GM12878 (cell line): ENCODE data around the gene ABCA13. TPM values are rescaled to one million over a fixed set of nuclear protein-coding genes. Genes with fewer than 3 reads are reported as not detected.

Experiments
- ATAC-seq: fragments of 200-7000 bp; cut with Tn5 transposase; 3 replicates; pipeline ENCODE4 v1.9.1; 2020; ENCODE audit warnings: mild to moderate bottlenecking, moderate library complexity
- BruUV-seq: library from RNA; stranded (reverse); fragments of 400-500 nt; replicated peaks from 2 replicates; lab custom pipeline; 2021; lab: Mats Ljungman, UMichigan
- CTCF ChIA-PET: fragments of 300-600 bp; sonication (Branson Sonifier 250); formaldehyde crosslinking; extraction: SDS; loops from one replicate; lab custom pipeline; 2021; ENCODE audit warnings: inconsistent platforms; lab: Yijun Ruan, JAX
- POLR2A ChIA-PET: fragments of 350-600 bp; formaldehyde crosslinking; extraction: SDS; loops from one replicate; lab custom pipeline; 2021; ENCODE audit warnings: inconsistent platforms; lab: Charles Lee
- RAD21 ChIA-PET: fragments of 300-600 bp; sonication (Branson Sonifier 250); formaldehyde crosslinking; loops from one replicate; lab custom pipeline; 2023; ENCODE audit warnings: antibody characterized with exemption; ENCODE audit not compliant: unreplicated experiment; lab: Charles Lee
- SMC1A ChIA-PET: fragments of 300-600 bp; sonication (Branson Sonifier 250); formaldehyde crosslinking; loops from one replicate; lab custom pipeline; 2023; ENCODE audit not compliant: unreplicated experiment, uncharacterized antibody; lab: Charles Lee
- DNase-seq: peaks from one replicate; pipeline ENCODE4 v3.0.0-alpha.2; 2011; ENCODE audit warnings: low read depth, low spot score
- FAIRE-seq: peaks from 3 replicates; lab custom pipeline; 2011; peaks lifted over from hg19 to GRCh38; lab: Jason Lieb, UNC
- H2AFZ ChIP-seq: 2 replicates; pipeline ENCODE4 v1.6.0; 2011; ENCODE audit warnings: low read depth, low read length, control low read depth; ENCODE audit not compliant: control insufficient read depth
- H3K27ac ChIP-seq: 2 replicates; pipeline ENCODE4 v1.5.1; 2011; ENCODE audit warnings: control low read depth; ENCODE audit not compliant: control insufficient read depth, insufficient read depth
- H3K27me3 ChIP-seq, 2 experiments: replicated peaks in 1 of 2; 2 replicates each; pipeline versions ENCODE4 v1.6.0 to v1.6.1; 2011; ENCODE audit warnings: low read length in 1 of 2; ENCODE audit not compliant: control insufficient read depth in 2 of 2, insufficient read depth in 2 of 2
- H3K36me3 ChIP-seq, 2 experiments: 2 replicates each; pipeline ENCODE4 v1.5.1; 2011; ENCODE audit warnings: low read length in 1 of 2; ENCODE audit not compliant: control insufficient read depth in 2 of 2, insufficient read depth in 2 of 2
- H3K4me1 ChIP-seq: 2 replicates; pipeline ENCODE4 v1.6.1; 2011; ENCODE audit warnings: mild to moderate bottlenecking, low read length, moderate library complexity, mixed read lengths; ENCODE audit not compliant: control insufficient read depth, insufficient read depth
- H3K4me2 ChIP-seq: 2 replicates; pipeline ENCODE4 v1.6.0; 2011; ENCODE audit warnings: control low read depth; ENCODE audit not compliant: control insufficient read depth, insufficient read depth
- H3K4me3 ChIP-seq: fragments of 200-600 bp; sonication (generic); 2 replicates; pipeline ENCODE4 v1.5.1; 2016
- H3K79me2 ChIP-seq: 2 replicates; pipeline ENCODE4 v1.6.0; 2011; ENCODE audit warnings: low read length; ENCODE audit not compliant: control insufficient read depth, insufficient read depth
- H3K9ac ChIP-seq: 2 replicates; pipeline ENCODE4 v1.8.0; 2011; ENCODE audit warnings: low read length, control low read depth, mixed read lengths; ENCODE audit not compliant: control insufficient read depth, insufficient read depth
- H3K9me3 ChIP-seq: replicated peaks from 3 replicates; pipeline ENCODE4 v1.5.1; 2011; ENCODE audit warnings: mild to moderate bottlenecking, low read length; ENCODE audit not compliant: control insufficient read depth, insufficient read depth
- H4K20me1 ChIP-seq: 2 replicates; pipeline ENCODE4 v1.6.0; 2011; ENCODE audit not compliant: control insufficient read depth, insufficient read depth
- ESRRA ChIP-seq: IDR thresholded peaks from 2 replicates; pipeline ENCODE4 v1.6.1; 2012; ENCODE audit warnings: mild to moderate bottlenecking, low read length, improper control_type of control experiment
- MYB ChIP-seq: fragments of 150-350 bp; IDR thresholded peaks from 2 replicates; pipeline ENCODE4 v1.6.1; 2014; ENCODE audit warnings: mild to moderate bottlenecking, low read depth, low read length, borderline replicate concordance
- NFXL1 ChIP-seq: fragments of 450-650 bp; IDR thresholded peaks from 2 replicates; pipeline ENCODE4 v1.6.1; 2017; ENCODE audit warnings: antibody characterized with exemption, mild to moderate bottlenecking, borderline replicate concordance
- POLR2AphosphoS5 ChIP-seq: IDR thresholded peaks from 2 replicates; pipeline ENCODE4 v1.6.1; 2011; ENCODE audit warnings: mild to moderate bottlenecking, low read length, inconsistent platforms
- RELA ChIP-seq: fragments of 450-650 bp; IDR thresholded peaks from 2 replicates; pipeline ENCODE4 v1.8.0; 2014; ENCODE audit warnings: borderline replicate concordance; ENCODE audit not compliant: partially characterized antibody
- SMAD1 ChIP-seq: fragments of 450-650 bp; IDR thresholded peaks from 2 replicates; pipeline ENCODE4 v1.6.1; 2018; ENCODE audit warnings: mild to moderate bottlenecking, low read depth; ENCODE audit not compliant: partially characterized antibody
- SREBF1 ChIP-seq: IDR thresholded peaks from 2 replicates; pipeline ENCODE4 v1.6.1; 2012; ENCODE audit warnings: mild to moderate bottlenecking, low read length
- TCF12 ChIP-seq: IDR thresholded peaks from 2 replicates; pipeline ENCODE4 v1.6.1; 2011; ENCODE audit warnings: low read depth, mild to moderate bottlenecking, low read length
- TCF3 ChIP-seq: IDR thresholded peaks from 2 replicates; pipeline ENCODE4 v1.6.1; 2012; ENCODE audit warnings: low read depth, mild to moderate bottlenecking, low read length, borderline replicate concordance; ENCODE audit not compliant: insufficient read depth
- TCF7 ChIP-seq: IDR thresholded peaks from 2 replicates; pipeline ENCODE4 v1.6.1; 2014; ENCODE audit warnings: antibody characterized with exemption, borderline replicate concordance
- WGBS: methylation state at CpG from one replicate; pipeline ENCODE4 v1.1.6; 2016; ENCODE audit warnings: low lambda C conversion rate; ENCODE audit not compliant: insufficient replicate concordance, insufficient coverage; ENCODE audit errors: missing lambda C conversion rate; 5-methylcytosine and 5-hydroxymethylcytosine counted together
- in situ Hi-C: fragments of 300-500 bp; cut with MboI; formaldehyde crosslinking; loops from 9 replicates; pipeline ENCODE4 v1.14.3; 2018; ENCODE audit warnings: mixed read lengths
- intact Hi-C: fragments of 100-400 bp; cut with micrococcal nuclease; formaldehyde crosslinking; loops from one replicate; pipeline ENCODE4 v1.14.2; 2022; ENCODE audit not compliant: unreplicated experiment
- polyA plus RNA-seq, 11 experiments: library from polyadenylated mRNA; depleted of rRNA in 4 of 11; unstranded in 6 of 11; stranded (reverse) in 5 of 11; fragments of >200 nt; fragmentation: Nextera tagmentation in 4 of 11; fragmentation: Illumina TruSeq in 1 of 11; extraction: Ambion mirVana in 4 of 11; extraction: Trizol in 1 of 11; gene quantifications; 1 replicate in 1 of 11; 2 replicates in 10 of 11; pipeline versions ENCODE4 v1.2.1 to v1.2.3, GENCODE V29; 2011 to 2016; ENCODE audit warnings: inconsistent platforms in 2 of 11, missing spikeins in 2 of 11, low read depth in 1 of 11
- total RNA-seq, 4 experiments: library from RNA; depleted of rRNA in 3 of 4; stranded (reverse); fragments of >200 nt in 3 of 4; fragmentation: Illumina TruSeq in 1 of 4; extraction: Trizol in 1 of 4; gene quantifications; 2 replicates each; pipeline versions ENCODE4 v1.2.1 to v1.2.3, GENCODE V29; 2013 to 2021
- TF ChIP-seq, protein P1 (sequence below): IDR thresholded peaks from 2 replicates; pipeline ENCODE4 v1.6.1; 2012; ENCODE audit warnings: low read depth, low read length, improper control_type of control experiment
- TF ChIP-seq, protein P2 (sequence below): fragments of 450-650 bp; IDR thresholded peaks from 2 replicates; pipeline ENCODE4 v1.6.1; 2016; ENCODE audit warnings: mild to moderate bottlenecking, moderate library complexity, borderline replicate concordance
- TF ChIP-seq, protein P3 (sequence below): fragments of 450-650 bp; IDR thresholded peaks from 2 replicates; pipeline ENCODE4 v1.6.1; 2017; ENCODE audit warnings: mild to moderate bottlenecking, low read depth, inconsistent platforms; ENCODE audit not compliant: poor library complexity, severe bottlenecking

The ABCA13 gene
- total and polyA plus RNA-seq, 10 of the 15 experiments (the other 5 are each of a cell fraction or from before 2014, with no cell fraction given): under 0.01 to 0.98 (median 0.04) TPM; not detected in 2

DNA sequence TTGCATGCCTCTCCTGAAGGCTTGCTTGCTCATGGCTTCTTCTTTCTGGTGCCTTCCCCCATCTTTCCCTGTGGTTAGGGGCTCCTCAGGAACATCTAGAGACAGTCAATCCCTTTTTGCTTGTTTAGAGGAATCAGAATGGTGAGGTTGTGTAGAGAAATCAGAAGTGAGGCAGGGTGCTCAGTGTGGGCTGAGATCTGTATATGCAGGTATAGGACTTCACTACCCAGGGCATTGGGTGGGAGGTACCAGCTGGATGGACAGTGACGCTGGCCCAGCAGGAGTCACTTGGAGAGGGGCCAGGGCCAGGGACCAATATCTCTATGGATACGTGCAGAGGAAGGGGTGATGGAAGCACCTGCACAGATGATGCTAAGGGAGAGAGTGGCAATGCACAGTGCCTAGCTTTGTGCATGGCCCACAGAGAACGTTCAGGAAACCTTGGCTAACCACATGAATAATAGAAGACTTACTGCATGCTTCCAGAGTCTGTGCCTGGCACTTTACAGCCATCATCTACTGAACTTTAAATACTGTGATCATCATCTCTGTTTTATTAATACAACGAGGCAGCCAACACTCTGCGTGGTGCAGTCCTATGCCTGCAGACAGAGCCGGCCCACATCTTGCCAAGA is 255.2 kb downstream of the ABCA13 start (continued):
- no peak for TF ChIP-seq TCF7

DNA sequence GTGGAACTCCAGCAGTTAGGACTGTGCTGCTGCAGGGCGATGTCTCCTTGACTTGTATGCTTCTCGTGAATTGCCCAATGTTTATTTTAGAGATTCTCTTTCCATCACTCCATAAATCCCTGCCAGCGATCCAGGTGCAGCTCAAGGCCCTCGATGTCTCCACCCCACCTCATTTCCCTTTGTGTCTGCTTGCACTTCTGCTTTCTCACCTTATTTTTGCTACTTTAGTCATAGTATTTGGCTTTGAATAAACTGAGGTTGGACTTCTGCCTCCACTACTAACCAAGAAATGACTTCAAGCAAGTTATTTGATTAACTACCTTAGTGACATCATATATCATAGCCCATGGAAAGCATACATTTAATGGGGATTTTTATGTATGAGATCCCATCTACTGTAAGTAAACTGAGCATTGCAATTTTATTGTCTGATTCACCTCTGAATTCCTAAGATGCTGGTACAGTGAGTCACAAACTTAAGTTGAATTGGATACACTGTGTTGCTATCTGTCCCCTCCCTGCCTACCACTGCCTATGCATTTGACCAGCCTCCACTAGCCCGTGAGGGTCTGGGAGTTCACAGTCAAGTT is 255.8 kb downstream of the ABCA13 start:
- Histone ChIP-seq H3K9me3 (no peaks in the 10 kb centered on the region), H3K4me1 (no peaks in the 10 kb centered on the region), H2AFZ (no peak overlapping the region), H4K20me1 (no peaks in the 10 kb centered on the region), H3K4me2 (no peak overlapping the region), H3K9ac (no peak overlapping the region), H3K27me3 (no peaks in the 10 kb centered on the region), H3K36me3 (no peaks in the 10 kb centered on the region), H3K27ac (no peak overlapping the region), H3K79me2 (no peaks in the 10 kb centered on the region), H3K4me3 (no peak overlapping the region)
- CTCF ChIA-PET: no interaction called here
- 11% methylated on average over 5 of the region's 5 CpGs for WGBS
- TF ChIP-seq TCF12 (no peak), RELA (no peak), MYB (no peak), SREBF1 (no peak), SMAD1 (no peak), NFXL1 (no peak), ESRRA (no peak), POLR2AphosphoS5 (no peak), TCF3 (no peak)
- TF ChIP-seq, protein P1, sequence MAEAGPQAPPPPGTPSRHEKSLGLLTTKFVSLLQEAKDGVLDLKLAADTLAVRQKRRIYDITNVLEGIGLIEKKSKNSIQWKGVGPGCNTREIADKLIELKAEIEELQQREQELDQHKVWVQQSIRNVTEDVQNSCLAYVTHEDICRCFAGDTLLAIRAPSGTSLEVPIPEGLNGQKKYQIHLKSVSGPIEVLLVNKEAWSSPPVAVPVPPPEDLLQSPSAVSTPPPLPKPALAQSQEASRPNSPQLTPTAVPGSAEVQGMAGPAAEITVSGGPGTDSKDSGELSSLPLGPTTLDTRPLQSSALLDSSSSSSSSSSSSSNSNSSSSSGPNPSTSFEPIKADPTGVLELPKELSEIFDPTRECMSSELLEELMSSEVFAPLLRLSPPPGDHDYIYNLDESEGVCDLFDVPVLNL: no peak
- TF ChIP-seq, protein P2, sequence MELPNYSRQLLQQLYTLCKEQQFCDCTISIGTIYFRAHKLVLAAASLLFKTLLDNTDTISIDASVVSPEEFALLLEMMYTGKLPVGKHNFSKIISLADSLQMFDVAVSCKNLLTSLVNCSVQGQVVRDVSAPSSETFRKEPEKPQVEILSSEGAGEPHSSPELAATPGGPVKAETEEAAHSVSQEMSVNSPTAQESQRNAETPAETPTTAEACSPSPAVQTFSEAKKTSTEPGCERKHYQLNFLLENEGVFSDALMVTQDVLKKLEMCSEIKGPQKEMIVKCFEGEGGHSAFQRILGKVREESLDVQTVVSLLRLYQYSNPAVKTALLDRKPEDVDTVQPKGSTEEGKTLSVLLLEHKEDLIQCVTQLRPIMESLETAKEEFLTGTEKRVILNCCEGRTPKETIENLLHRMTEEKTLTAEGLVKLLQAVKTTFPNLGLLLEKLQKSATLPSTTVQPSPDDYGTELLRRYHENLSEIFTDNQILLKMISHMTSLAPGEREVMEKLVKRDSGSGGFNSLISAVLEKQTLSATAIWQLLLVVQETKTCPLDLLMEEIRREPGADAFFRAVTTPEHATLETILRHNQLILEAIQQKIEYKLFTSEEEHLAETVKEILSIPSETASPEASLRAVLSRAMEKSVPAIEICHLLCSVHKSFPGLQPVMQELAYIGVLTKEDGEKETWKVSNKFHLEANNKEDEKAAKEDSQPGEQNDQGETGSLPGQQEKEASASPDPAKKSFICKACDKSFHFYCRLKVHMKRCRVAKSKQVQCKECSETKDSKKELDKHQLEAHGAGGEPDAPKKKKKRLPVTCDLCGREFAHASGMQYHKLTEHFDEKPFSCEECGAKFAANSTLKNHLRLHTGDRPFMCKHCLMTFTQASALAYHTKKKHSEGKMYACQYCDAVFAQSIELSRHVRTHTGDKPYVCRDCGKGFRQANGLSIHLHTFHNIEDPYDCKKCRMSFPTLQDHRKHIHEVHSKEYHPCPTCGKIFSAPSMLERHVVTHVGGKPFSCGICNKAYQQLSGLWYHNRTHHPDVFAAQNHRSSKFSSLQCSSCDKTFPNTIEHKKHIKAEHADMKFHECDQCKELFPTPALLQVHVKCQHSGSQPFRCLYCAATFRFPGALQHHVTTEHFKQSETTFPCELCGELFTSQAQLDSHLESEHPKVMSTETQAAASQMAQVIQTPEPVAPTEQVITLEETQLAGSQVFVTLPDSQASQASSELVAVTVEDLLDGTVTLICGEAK: no peak
- TF ChIP-seq, protein P3, sequence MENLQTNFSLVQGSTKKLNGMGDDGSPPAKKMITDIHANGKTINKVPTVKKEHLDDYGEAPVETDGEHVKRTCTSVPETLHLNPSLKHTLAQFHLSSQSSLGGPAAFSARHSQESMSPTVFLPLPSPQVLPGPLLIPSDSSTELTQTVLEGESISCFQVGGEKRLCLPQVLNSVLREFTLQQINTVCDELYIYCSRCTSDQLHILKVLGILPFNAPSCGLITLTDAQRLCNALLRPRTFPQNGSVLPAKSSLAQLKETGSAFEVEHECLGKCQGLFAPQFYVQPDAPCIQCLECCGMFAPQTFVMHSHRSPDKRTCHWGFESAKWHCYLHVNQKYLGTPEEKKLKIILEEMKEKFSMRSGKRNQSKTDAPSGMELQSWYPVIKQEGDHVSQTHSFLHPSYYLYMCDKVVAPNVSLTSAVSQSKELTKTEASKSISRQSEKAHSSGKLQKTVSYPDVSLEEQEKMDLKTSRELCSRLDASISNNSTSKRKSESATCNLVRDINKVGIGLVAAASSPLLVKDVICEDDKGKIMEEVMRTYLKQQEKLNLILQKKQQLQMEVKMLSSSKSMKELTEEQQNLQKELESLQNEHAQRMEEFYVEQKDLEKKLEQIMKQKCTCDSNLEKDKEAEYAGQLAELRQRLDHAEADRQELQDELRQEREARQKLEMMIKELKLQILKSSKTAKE: no peak
- intact Hi-C loops: no loop called here
- POLR2A ChIA-PET: no interaction called here
- FAIRE-seq (no peak), DNase-seq (no peak), ATAC-seq (no peak)
- BruUV-seq: no TSS peak
- RAD21 ChIA-PET: no interaction called here
- SMC1A ChIA-PET: no interaction called here
- in situ Hi-C loops: no loop called here
